H1 (cell line): ENCODE data around the gene FAM83G. TPM values are rescaled to one million over a fixed set of nuclear protein-coding genes. Genes with fewer than 3 reads are reported as not detected.

Experiments
- CTCF ChIA-PET: fragments of 300-600 bp; sonication (Branson Sonifier 250); formaldehyde crosslinking; loops from one replicate; lab custom pipeline; 2021; ENCODE audit not compliant: partially characterized antibody; lab: Charles Lee
- POLR2A ChIA-PET: fragments of 300-600 bp; sonication (Branson Sonifier 250); formaldehyde crosslinking; loops from one replicate; lab custom pipeline; 2021; ENCODE audit warnings: inconsistent platforms; ENCODE audit not compliant: partially characterized antibody; lab: Charles Lee
- DNase-seq, 2 experiments: peaks; one replicate each; pipeline versions ENCODE4 v3.0.0 to v3.0.0-alpha.2; 2010 to 2022; ENCODE audit warnings: low spot score in 2 of 2, low read depth in 1 of 2, mixed read lengths in 1 of 2
- FAIRE-seq: peaks from 2 replicates; lab custom pipeline; 2011; peaks lifted over from hg19 to GRCh38; lab: Jason Lieb, UNC
- H2AFZ ChIP-seq: 2 replicates; pipeline ENCODE4 v1.8.1; 2012; ENCODE audit warnings: low read length, inconsistent platforms
- H2AK5ac ChIP-seq: 2 replicates; pipeline ENCODE4 v1.6.1; 2013; ENCODE audit warnings: low read depth, low read length
- H2BK120ac ChIP-seq: replicated peaks from 2 replicates; pipeline ENCODE3; 2013; ENCODE audit warnings: low read depth, low read length, inconsistent platforms
- H2BK12ac ChIP-seq: 2 replicates; pipeline ENCODE4 v1.6.1; 2013; ENCODE audit warnings: low read depth, low read length
- H2BK15ac ChIP-seq: 2 replicates; pipeline ENCODE4 v1.6.1; 2013; ENCODE audit warnings: low read length
- H2BK20ac ChIP-seq: 2 replicates; pipeline ENCODE4 v1.6.1; 2013; ENCODE audit warnings: low read length
- H2BK5ac ChIP-seq: 2 replicates; pipeline ENCODE4 v1.6.1; 2013; ENCODE audit warnings: low read depth, low read length
- H3K14ac ChIP-seq: 2 replicates; pipeline ENCODE4 v1.6.1; 2013; ENCODE audit warnings: inconsistent platforms; ENCODE audit not compliant: insufficient read length
- H3K18ac ChIP-seq: 2 replicates; pipeline ENCODE4 v1.6.1; 2013; ENCODE audit warnings: low read length; ENCODE audit errors: extremely low read depth
- H3K23ac ChIP-seq: 2 replicates; pipeline ENCODE4 v1.6.1; 2013; ENCODE audit warnings: inconsistent platforms; ENCODE audit not compliant: insufficient read length
- H3K23me2 ChIP-seq: 2 replicates; pipeline ENCODE4 v1.6.1; 2013; ENCODE audit warnings: low read depth, low read length
- H3K27ac ChIP-seq: 2 replicates; pipeline ENCODE4 v1.6.1; 2011; ENCODE audit warnings: low read depth, low read length, inconsistent platforms
- H3K27me3 ChIP-seq, 4 experiments: replicated peaks in 1 of 4; 1 replicate in 1 of 4; 2 replicates in 3 of 4; pipeline versions ENCODE4 v1.6.1 to v1.8.1; 2011 to 2013; ENCODE audit warnings: low read length in 3 of 4, mild to moderate bottlenecking in 3 of 4, inconsistent platforms in 2 of 4, mixed read lengths in 2 of 4, moderate library complexity in 1 of 4; ENCODE audit not compliant: control insufficient read depth in 3 of 4, insufficient read depth in 3 of 4; ENCODE audit errors: extremely low read depth in 1 of 4
- H3K36me3 ChIP-seq, 4 experiments: 2 replicates each; pipeline versions ENCODE4 v1.6.1 to v1.8.1; 2011 to 2013; ENCODE audit warnings: mild to moderate bottlenecking in 4 of 4, low read length in 3 of 4, moderate library complexity in 2 of 4, control low read depth in 1 of 4, inconsistent platforms in 1 of 4; ENCODE audit not compliant: insufficient read depth in 4 of 4, control insufficient read depth in 2 of 4
- H3K4ac ChIP-seq: replicated peaks from 2 replicates; pipeline ENCODE3; 2013; ENCODE audit warnings: low read length, low read depth, mixed read lengths, inconsistent platforms; ENCODE audit not compliant: insufficient read length
- H3K4me1 ChIP-seq, 4 experiments: replicated peaks in 1 of 4; 1 replicate in 1 of 4; 2 replicates in 3 of 4; pipeline versions ENCODE4 v1.6.1 to v1.8.1; 2011 to 2013; ENCODE audit warnings: low read length in 3 of 4, inconsistent platforms in 2 of 4, mixed read lengths in 1 of 4; ENCODE audit not compliant: insufficient read depth in 4 of 4, control insufficient read depth in 3 of 4
- H3K4me2 ChIP-seq, 2 experiments: 2 replicates each; pipeline versions ENCODE4 v1.6.1 to v1.8.1; 2011 to 2013; ENCODE audit warnings: low read depth in 2 of 2, low read length in 2 of 2, control low read depth in 1 of 2, inconsistent platforms in 1 of 2, mild to moderate bottlenecking in 1 of 2; ENCODE audit not compliant: insufficient read depth in 1 of 2
- H3K4me3 ChIP-seq, 4 experiments: fragments of 200-600, 300-600 bp in 1 of 4; sonication (generic), shearing (Covaris generic), sonication (Bioruptor Twin) in 1 of 4; 2 replicates each; pipeline versions ENCODE4 v1.5.1 to v1.8.1; 2011 to 2016; ENCODE audit warnings: low read length in 4 of 4, low read depth in 3 of 4, control low read depth in 2 of 4, inconsistent platforms in 2 of 4, mild to moderate bottlenecking in 2 of 4, mixed read lengths in 1 of 4, moderate library complexity in 1 of 4; ENCODE audit not compliant: insufficient read depth in 2 of 4; ENCODE audit errors: extremely low read depth in 1 of 4
- H3K56ac ChIP-seq: replicated peaks from 2 replicates; pipeline ENCODE3; 2013; ENCODE audit warnings: low read depth, mild to moderate bottlenecking, mixed read lengths, low read length, inconsistent platforms; ENCODE audit not compliant: insufficient read length
- H3K79me1 ChIP-seq: 2 replicates; pipeline ENCODE4 v1.6.1; 2013; ENCODE audit warnings: low read depth, low read length, control low read depth
- H3K79me2 ChIP-seq, 2 experiments: 2 replicates each; pipeline versions ENCODE4 v1.6.1 to v1.8.1; 2012 to 2013; ENCODE audit warnings: low read length in 2 of 2, mild to moderate bottlenecking in 2 of 2, inconsistent platforms in 1 of 2; ENCODE audit not compliant: insufficient read depth in 2 of 2, control insufficient read depth in 1 of 2
- H3K9ac ChIP-seq, 4 experiments: replicated peaks in 1 of 4; 1 replicate in 1 of 4; 2 replicates in 3 of 4; pipeline versions ENCODE4 v1.6.1 to v1.8.1; 2011 to 2013; ENCODE audit warnings: low read depth in 3 of 4, low read length in 3 of 4, control low read depth in 2 of 4, mild to moderate bottlenecking in 2 of 4, moderate library complexity in 2 of 4, inconsistent platforms in 1 of 4; ENCODE audit errors: extremely low read depth in 1 of 4
- H3K9me3 ChIP-seq, 2 experiments: 2 replicates each; pipeline versions ENCODE4 v1.6.1 to v1.8.1; 2012 to 2013; ENCODE audit warnings: mild to moderate bottlenecking in 2 of 2, moderate library complexity in 2 of 2, control low read depth in 1 of 2, inconsistent platforms in 1 of 2, low read depth in 1 of 2, low read length in 1 of 2, mixed read lengths in 1 of 2; ENCODE audit not compliant: insufficient read depth in 2 of 2
- H4K20me1 ChIP-seq, 2 experiments: replicated peaks in 1 of 2; 2 replicates each; pipeline versions ENCODE3 to v1.8.1; 2011 to 2013; ENCODE audit warnings: inconsistent platforms in 2 of 2, low read length in 2 of 2, mild to moderate bottlenecking in 1 of 2; ENCODE audit not compliant: insufficient read depth in 2 of 2, control insufficient read depth in 1 of 2
- H4K5ac ChIP-seq: 2 replicates; pipeline ENCODE4 v1.6.1; 2013; ENCODE audit warnings: low read length, low read depth, mixed read lengths, inconsistent platforms; ENCODE audit not compliant: insufficient read length
- H4K8ac ChIP-seq: 2 replicates; pipeline ENCODE4 v1.8.0; 2013; ENCODE audit warnings: mild to moderate bottlenecking, moderate library complexity, low read length, inconsistent platforms; ENCODE audit not compliant: insufficient read depth; ENCODE audit errors: extremely low read depth
- H4K91ac ChIP-seq: replicated peaks from 2 replicates; pipeline ENCODE3; 2013; ENCODE audit warnings: low read length, mixed read lengths, inconsistent platforms; ENCODE audit not compliant: insufficient read length
- CBX5 ChIP-seq: fragments of 300-800, 300-1000 bp; sonication (generic); IDR thresholded peaks from 2 replicates; pipeline ENCODE4 v1.7.1; 2016; ENCODE audit warnings: antibody characterized with exemption, low read length, low read depth
- CBX8 ChIP-seq: fragments of 300-800, 300-1000 bp; sonication (generic); IDR thresholded peaks from 2 replicates; pipeline ENCODE4 v1.7.1; 2016; ENCODE audit warnings: low read depth, low read length, borderline replicate concordance
- CHD1 ChIP-seq: IDR thresholded peaks from 2 replicates; pipeline ENCODE4 v1.6.1; 2012; ENCODE audit warnings: low read depth, low read length, improper control_type of control experiment
- GTF2F1 ChIP-seq: IDR thresholded peaks from 2 replicates; pipeline ENCODE4 v1.6.1; 2012; ENCODE audit warnings: low read depth, low read length, improper control_type of control experiment, borderline replicate concordance
- KDM5A ChIP-seq: fragments of 200-600 bp; IDR thresholded peaks from 2 replicates; pipeline ENCODE4 v1.7.1; 2012; ENCODE audit warnings: mild to moderate bottlenecking, low read length, inconsistent platforms, mixed read lengths
- POLR2A ChIP-seq, 2 experiments: IDR thresholded peaks; 1 replicate in 1 of 2; 2 replicates in 1 of 2; pipeline ENCODE4 v1.6.1; 2011; ENCODE audit warnings: low read depth in 2 of 2, low read length in 2 of 2, mild to moderate bottlenecking in 2 of 2; ENCODE audit errors: control extremely low read depth in 1 of 2
- POLR2AphosphoS5 ChIP-seq: IDR thresholded peaks from 2 replicates; pipeline ENCODE4 v1.6.1; 2011; ENCODE audit warnings: low read depth, low read length
- SIRT6 ChIP-seq: IDR thresholded peaks from one replicate; pipeline ENCODE4 v1.7.1; 2012; ENCODE audit warnings: low read length, inconsistent platforms
- SUZ12 ChIP-seq: fragments of 200-600 bp; sonication (generic); IDR thresholded peaks from 2 replicates; pipeline ENCODE4 v1.6.1; 2012; ENCODE audit warnings: mild to moderate bottlenecking, inconsistent platforms, low read length, moderate library complexity, mixed read lengths
- TBP ChIP-seq: IDR thresholded peaks from 2 replicates; pipeline ENCODE4 v1.6.1; 2011; ENCODE audit warnings: low read depth, low read length, improper control_type of control experiment
- USF2 ChIP-seq: IDR thresholded peaks from 2 replicates; pipeline ENCODE4 v1.6.1; 2011; ENCODE audit warnings: low read length, improper control_type of control experiment
- WGBS, 2 experiments: shearing (Covaris generic) in 1 of 2; methylation state at CpG; one replicate each; pipeline versions ENCODE4 v1.1.6 to v1.1.7; 2013 to 2015; ENCODE audit warnings: low lambda C conversion rate in 2 of 2, mixed read lengths in 2 of 2, inconsistent platforms in 1 of 2, low coverage in 1 of 2, missing lambda C conversion rate in 1 of 2; ENCODE audit not compliant: insufficient replicate concordance in 2 of 2, insufficient coverage in 1 of 2, insufficient read length in 1 of 2; ENCODE audit errors: extremely low coverage in 1 of 2, missing lambda C conversion rate in 1 of 2; 5-methylcytosine and 5-hydroxymethylcytosine counted together
- polyA plus RNA-seq, 7 experiments: library from polyadenylated mRNA; depleted of rRNA in 3 of 7; stranded (reverse) in 5 of 7; unstranded in 2 of 7; fragments of >200 nt in 5 of 7; fragments of 200-250 nt in 2 of 7; gene quantifications; 1 replicate in 5 of 7; 2 replicates in 1 of 7; 4 replicates in 1 of 7; pipeline versions ENCODE4 v1.2.1 to v1.2.3, GENCODE V29; 2011 to 2013; ENCODE audit warnings: missing spikeins in 2 of 7, mixed read lengths in 2 of 7
- total RNA-seq: library from RNA; stranded (reverse); fragmentation: NEBNext Ultra II Directional; extraction: Animal tissue kit (Norgen Biotek cat#: 25700); gene quantifications from 2 replicates; pipeline ENCODE4 v1.2.1, GENCODE V29; 2021
- TF ChIP-seq, protein P1 (sequence below), 3 experiments: IDR thresholded peaks; 1 replicate in 2 of 3; 2 replicates in 1 of 3; pipeline versions ENCODE4 v1.5.1 to v1.6.1; 2011; ENCODE audit warnings: low read length in 3 of 3, mild to moderate bottlenecking in 3 of 3, inconsistent platforms in 2 of 3, low read depth in 1 of 3, moderate library complexity in 1 of 3; ENCODE audit not compliant: insufficient read depth in 1 of 3; ENCODE audit errors: control extremely low read depth in 1 of 3

Gene FAM83G
- total and polyA plus RNA-seq, 2 of the 8 experiments (the other 6 are each of a cell fraction or from before 2014, with no cell fraction given), result 15.4 to 29.0 TPM

DNA sequence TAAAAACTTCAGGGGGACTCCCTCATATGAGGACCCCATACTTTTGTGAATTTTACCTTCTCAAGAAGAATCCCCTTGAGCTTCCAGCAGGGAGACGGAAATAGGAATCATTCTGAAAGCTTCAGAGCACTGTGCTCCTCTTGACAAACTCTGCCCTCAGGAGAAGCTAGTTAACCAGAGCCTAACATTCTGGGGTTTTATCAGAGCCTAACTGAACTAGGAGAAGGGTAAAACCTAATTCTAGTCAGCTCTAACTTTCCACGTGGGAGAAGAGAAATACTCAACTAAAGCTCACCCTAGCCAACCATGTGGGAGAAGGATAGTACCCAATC is 65.9 kb downstream of the FAM83G start:
- Histone ChIP-seq H3K27ac (no peak overlapping the region), H4K8ac (no peak overlapping the region), H3K79me2 (no peaks in the 10 kb centered on the region), H4K5ac (no peak overlapping the region), H3K23me2 (no peaks in the 10 kb centered on the region), H4K20me1 (no peaks in the 10 kb centered on the region), H2AFZ (no peak overlapping the region), H3K4me3 (no peak overlapping the region), H2AK5ac (no peak overlapping the region), H2BK20ac (no peak overlapping the region), H3K9me3 (no peaks in the 10 kb centered on the region), H2BK12ac (no peak overlapping the region), H4K91ac (no peak overlapping the region), H3K4me1 (no peaks in the 10 kb centered on the region), H3K14ac (no peak overlapping the region), H3K4ac (no peak overlapping the region), H3K18ac (no peak overlapping the region), H2BK15ac (no peak overlapping the region), H3K23ac (no peak overlapping the region), H3K4me2 (no peak overlapping the region), H3K79me1 (no peaks in the 10 kb centered on the region), H3K36me3 (no peaks in the 10 kb centered on the region), H2BK120ac (no peak overlapping the region), H3K56ac (no peak overlapping the region), H3K27me3 (no peaks in the 10 kb centered on the region), H3K9ac (no peak overlapping the region), H2BK5ac (no peak overlapping the region)
- WGBS, 2 experiments, result 79% methylated on average over 2 of the region's 2 CpGs; no CpG with 5 or more reads in 1 of the 2 experiments
- DNase-seq, result no peak
- FAIRE-seq, result no peak
- ChIA-PET POLR2A (interaction anchor here (0.6 to 0.9 kb wide), 2 partner anchors 13 to 18 kb away, joined by 3 to 4 read pairs; partner anchors contain the start of gene SLC5A10), CTCF (interaction anchor here (1.0 to 1.6 kb wide), 3 partner anchors 19 to 78 kb away, joined by 3 to 7 read pairs (median 4); no protein-coding TSS in a partner anchor)
- TF ChIP-seq SIRT6, result no peak
- TF ChIP-seq, protein P1, sequence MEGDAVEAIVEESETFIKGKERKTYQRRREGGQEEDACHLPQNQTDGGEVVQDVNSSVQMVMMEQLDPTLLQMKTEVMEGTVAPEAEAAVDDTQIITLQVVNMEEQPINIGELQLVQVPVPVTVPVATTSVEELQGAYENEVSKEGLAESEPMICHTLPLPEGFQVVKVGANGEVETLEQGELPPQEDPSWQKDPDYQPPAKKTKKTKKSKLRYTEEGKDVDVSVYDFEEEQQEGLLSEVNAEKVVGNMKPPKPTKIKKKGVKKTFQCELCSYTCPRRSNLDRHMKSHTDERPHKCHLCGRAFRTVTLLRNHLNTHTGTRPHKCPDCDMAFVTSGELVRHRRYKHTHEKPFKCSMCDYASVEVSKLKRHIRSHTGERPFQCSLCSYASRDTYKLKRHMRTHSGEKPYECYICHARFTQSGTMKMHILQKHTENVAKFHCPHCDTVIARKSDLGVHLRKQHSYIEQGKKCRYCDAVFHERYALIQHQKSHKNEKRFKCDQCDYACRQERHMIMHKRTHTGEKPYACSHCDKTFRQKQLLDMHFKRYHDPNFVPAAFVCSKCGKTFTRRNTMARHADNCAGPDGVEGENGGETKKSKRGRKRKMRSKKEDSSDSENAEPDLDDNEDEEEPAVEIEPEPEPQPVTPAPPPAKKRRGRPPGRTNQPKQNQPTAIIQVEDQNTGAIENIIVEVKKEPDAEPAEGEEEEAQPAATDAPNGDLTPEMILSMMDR (IDR thresholded peaks at IDR 0.05; ENCODE audit: control extremely low read depth in 1 of 3, insufficient read depth in 1 of 3, low read depth in 1 of 3, low read length in 3 of 3), result no peak
- no peak for TF ChIP-seq CBX5
- TF ChIP-seq TBP, result no peak
- no peak for TF ChIP-seq SUZ12
- TF ChIP-seq CHD1, result no peak
- no peak for TF ChIP-seq POLR2AphosphoS5
- no peak for TF ChIP-seq USF2
- TF ChIP-seq KDM5A, result no peak
- no peak for TF ChIP-seq POLR2A (IDR thresholded peaks at IDR 0.05; ENCODE audit: control extremely low read depth in 1 of 2, low read depth in 2 of 2, low read length in 2 of 2)
- no peak for TF ChIP-seq CBX8
- TF ChIP-seq GTF2F1, result no peak
